Measurements from ENCODE around the gene LUC7L2.
"Not testable (repeated sequence)": the region's sequence is repeated elsewhere in the genome, so short reads cannot be mapped to it uniquely, and the experiment has no call there.

The LUC7L2 gene, protein sequence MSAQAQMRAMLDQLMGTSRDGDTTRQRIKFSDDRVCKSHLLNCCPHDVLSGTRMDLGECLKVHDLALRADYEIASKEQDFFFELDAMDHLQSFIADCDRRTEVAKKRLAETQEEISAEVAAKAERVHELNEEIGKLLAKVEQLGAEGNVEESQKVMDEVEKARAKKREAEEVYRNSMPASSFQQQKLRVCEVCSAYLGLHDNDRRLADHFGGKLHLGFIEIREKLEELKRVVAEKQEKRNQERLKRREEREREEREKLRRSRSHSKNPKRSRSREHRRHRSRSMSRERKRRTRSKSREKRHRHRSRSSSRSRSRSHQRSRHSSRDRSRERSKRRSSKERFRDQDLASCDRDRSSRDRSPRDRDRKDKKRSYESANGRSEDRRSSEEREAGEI

GRCh38 chr7:139359366-139360209, at the start of gene LUC7L2:
Gene LUC7L2, plus strand, starts transcription at chr7:139359894. Its CDS starts 368 bp downstream, at chr7:139360262.
- in situ Hi-C loops (cut with MboI; ENCODE audit: low sequenced_read_pairs): no loop called here

- in situ Hi-C loops (cut with MboI; ENCODE audit: low sequenced_read_pairs): no loop called here
These were observed 41.7 kb upstream of the LUC7L2 start for GRCh38 chr7:139317939-139318505.

- in situ Hi-C loops (cut with MboI; ENCODE audit: low sequenced_read_pairs): no loop called here
These were observed 38.5 kb upstream of the LUC7L2 start for GRCh38 chr7:139321071-139321745.

DNA sequence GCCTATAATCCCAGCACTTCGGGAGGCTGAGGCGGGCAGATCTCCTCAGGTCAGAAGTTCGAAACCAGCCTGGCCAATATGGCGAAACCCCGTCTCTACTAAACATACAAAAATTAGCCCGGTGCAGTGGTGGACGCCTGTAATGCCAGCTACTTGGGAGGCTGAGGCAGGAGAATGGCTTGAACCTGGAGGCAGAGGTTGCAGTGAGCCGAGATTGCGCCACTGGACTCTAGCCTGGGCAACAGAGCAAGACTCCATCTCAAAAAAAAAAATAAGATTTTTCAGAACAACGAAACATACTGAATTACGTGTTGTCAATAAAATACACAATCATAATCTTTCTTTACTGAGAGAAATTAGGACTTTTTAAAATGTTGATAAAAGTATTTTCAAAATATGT, 35.0 kb upstream of the LUC7L2 start:
- in situ Hi-C loops (cut with MboI; ENCODE audit: low sequenced_read_pairs): not testable (repeated sequence)

DNA sequence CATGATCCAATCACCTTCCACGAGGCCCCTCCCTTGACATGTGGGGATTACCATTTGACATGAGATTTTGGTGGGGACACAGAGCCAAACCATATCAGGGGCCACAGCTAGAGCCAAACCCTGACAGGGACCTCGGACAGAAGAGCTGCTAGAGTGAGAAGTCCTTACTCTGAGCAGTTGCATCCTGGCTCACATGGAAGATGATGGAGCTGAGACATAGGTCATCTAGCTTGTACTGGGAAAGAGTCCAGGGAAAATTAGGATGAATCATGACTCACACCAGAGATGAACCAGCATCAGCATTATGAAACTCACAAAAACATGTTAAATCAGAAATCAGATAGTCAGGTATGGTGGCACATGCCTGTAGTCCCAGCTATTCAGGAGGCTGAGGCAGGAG, 31.3 kb upstream of the LUC7L2 start:
- in situ Hi-C loops (cut with MboI; ENCODE audit: low sequenced_read_pairs): no loop called here

DNA sequence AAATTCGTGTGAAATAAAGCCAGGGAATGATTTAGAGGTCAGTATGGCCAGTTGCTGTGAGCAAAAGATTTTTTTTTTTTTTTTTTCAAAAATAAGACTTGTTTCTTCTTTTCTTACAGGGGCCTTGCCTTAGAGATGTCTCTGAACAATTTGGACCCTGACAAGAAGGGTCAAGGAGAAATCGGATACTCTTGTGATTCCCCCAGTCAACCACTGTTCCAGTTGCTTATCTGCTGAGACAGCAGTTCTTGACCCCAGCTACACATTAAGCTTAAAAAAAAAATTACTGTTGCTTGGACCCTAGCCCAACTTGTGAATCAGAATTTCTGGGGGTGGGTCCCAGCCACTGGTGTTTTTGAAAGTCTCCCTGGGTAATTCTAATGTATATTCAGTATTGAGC, 30.6 kb upstream of the LUC7L2 start:
- in situ Hi-C loops (cut with MboI; ENCODE audit: low sequenced_read_pairs): no loop called here

- in situ Hi-C loops (cut with MboI; ENCODE audit: low sequenced_read_pairs): no loop called here
These were observed 29.2 kb upstream of the LUC7L2 start for GRCh38 chr7:139330333-139331030.

DNA sequence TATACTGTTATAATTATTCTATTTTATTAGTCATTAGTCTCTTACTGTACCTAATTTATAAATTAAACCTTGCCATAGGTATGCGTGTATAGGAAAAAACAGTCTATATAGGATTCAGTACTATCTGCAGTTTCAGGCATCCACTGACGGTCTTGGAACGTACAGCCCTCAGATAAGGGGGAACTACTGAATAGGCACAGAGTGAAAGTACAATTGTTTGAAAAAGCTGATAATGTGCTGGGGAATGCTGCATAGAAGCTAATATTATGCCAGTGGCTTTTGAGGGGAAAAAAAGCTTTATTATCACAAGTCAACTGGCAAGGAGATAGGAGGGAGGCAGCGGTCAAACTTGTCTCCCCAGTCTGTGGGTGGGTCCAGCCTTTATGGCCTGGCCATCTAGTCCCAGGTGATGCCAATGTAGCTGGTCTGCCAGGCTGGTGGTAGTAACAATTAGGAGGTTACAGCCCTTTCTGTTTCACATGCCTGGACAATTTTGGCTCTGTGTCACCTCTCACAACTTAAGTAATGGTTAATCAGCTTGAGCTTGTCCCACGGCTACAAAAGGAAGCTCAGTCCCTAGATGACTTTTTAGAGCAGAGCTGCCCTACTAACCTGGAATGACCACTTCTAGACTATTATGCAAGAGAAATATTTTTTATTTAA, 26.9 kb upstream of the LUC7L2 start:
- in situ Hi-C loops (cut with MboI; ENCODE audit: low sequenced_read_pairs): no loop called here

DNA sequence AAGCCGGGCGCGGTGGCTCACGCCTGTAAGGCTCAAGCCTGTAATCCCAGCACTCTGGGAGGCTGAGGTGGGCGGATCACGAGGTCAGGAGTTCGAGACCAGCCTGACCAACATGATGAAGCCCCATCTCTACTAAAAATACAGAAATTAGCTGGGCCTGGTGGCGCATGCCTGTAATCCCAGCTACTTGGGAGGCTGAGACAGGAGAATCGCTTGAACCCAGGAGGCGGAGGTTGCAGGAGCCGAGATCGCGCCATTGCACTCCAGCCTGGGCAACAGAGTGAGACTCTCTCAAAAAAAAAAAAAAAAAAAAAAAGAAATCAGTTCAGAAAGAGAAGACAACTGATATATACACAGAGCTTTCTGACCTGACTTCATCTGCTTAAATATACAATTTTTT, 26.3 kb upstream of the LUC7L2 start:
- in situ Hi-C loops (cut with MboI; ENCODE audit: low sequenced_read_pairs): not testable (repeated sequence)

- in situ Hi-C loops (cut with MboI; ENCODE audit: low sequenced_read_pairs): no loop called here
These were observed 25.1 kb upstream of the LUC7L2 start for GRCh38 chr7:139334399-139335150.

DNA sequence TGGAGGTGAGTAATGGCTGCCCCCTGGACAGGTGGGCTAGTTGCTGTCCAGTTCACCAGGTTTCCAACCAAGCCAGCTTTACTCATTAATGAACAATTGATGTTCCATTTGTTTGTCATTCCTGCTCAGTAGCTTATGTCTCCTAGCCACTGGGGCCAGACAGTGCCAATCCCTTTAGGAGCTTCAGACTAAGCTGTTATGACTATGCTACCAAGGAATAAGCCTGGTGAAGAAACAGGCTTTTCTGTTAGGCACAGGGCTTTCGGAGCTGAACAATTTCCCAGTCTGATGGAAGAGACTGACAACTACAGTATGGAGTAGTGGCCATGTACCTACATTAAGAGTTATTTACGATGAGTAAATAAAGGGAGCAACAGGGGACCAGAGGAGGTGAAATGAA, 20.7 kb upstream of the LUC7L2 start:
- in situ Hi-C loops (cut with MboI; ENCODE audit: low sequenced_read_pairs): no loop called here

- in situ Hi-C loops (cut with MboI; ENCODE audit: low sequenced_read_pairs): no loop called here
These were observed 20.0 kb upstream of the LUC7L2 start for GRCh38 chr7:139339698-139340036.

DNA sequence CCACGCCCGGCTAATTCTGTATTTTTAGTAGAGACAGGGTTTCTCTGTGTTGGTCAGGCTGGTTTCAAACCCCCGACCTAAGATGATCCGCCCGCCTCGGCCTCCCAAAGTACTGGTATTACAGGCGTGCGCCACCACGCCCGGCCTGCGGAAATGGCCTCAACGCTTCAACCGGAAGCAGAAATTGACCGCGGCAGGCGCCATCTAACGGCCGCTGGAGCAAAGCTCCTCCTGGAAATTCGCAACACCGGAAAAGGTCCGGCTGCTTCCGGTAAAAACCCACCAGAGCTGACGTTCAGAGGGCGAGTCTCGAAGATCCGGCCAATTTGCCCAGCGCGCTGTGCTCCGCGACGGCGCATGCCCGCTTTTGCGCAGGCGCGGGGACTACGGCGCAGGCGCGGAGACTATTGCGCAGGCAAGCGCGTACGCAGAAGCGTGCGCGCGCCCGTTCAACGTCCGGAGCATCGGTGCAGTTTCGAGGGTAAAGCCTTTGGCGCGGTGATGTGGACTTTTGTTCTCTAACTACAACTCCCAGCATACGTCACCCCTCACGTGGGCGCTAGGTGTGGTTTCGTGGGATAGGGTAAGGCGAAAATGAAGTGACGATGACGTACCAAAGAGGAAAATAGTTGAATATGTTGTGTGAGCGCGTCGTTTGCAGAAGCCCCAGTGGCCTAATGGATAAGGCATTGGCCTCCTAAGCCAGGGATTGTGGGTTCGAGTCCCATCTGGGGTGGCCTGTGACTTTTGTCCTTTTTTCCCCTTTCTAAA, 19.5 kb upstream of the LUC7L2 start:
- in situ Hi-C loops (cut with MboI; ENCODE audit: low sequenced_read_pairs): no loop called here

- in situ Hi-C loops (cut with MboI; ENCODE audit: low sequenced_read_pairs): no loop called here
These were observed 19.0 kb upstream of the LUC7L2 start for GRCh38 chr7:139340808-139341057.

GRCh38 chr7:139341058-139341775, 18.5 kb upstream of the LUC7L2 start, which contains the start of gene FMC1:
Gene FMC1, plus strand, starts transcription at chr7:139341337. Its CDS starts 48 bp downstream, at chr7:139341385.
- in situ Hi-C loops (cut with MboI; ENCODE audit: low sequenced_read_pairs): no loop called here

GRCh38 chr7:139341776-139342226, 17.9 kb upstream of the LUC7L2 start:
- in situ Hi-C loops (cut with MboI; ENCODE audit: low sequenced_read_pairs): no loop called here

GRCh38 chr7:139345042-139345441, 14.7 kb upstream of the LUC7L2 start:
- in situ Hi-C loops (cut with MboI; ENCODE audit: low sequenced_read_pairs): no loop called here

DNA sequence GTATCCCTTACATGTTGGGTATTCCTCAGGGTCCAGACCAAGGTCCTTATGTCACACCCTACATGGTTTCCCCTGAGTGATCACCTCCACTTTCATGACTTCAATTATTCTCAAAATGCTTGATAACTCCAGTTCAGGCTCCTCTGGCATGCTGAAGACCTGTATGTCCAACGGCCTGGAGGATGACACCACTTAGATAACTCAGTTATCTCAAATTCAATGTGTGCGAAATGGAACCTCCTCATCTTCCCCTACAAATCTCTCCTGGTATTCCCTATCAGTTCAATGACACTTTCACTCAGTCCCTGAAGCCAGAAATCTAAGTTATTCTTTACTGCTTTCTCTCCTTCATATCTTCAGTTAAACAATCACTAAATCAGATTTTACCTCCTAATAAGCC, 8.7 kb upstream of the LUC7L2 start:
- in situ Hi-C loops (cut with MboI; ENCODE audit: low sequenced_read_pairs): no loop called here

Measured in hTERT RPE-1 (cell line).